GM13977 (cell line): ENCODE results near the gene SYNGR3.

Experiments used
- DNase-seq: peaks from one replicate; pipeline ENCODE4 v3.0.0; 2012; ENCODE audit warnings: low spot score
- in situ Hi-C: fragments of 300-500 bp; cut with MboI; formaldehyde crosslinking; loops from one replicate; pipeline ENCODE4 v1.12.0; 2022; ENCODE audit warnings: low sequenced_read_pairs, low pct_unique_long_range_greater_than_20kb, mixed read lengths, inconsistent platforms; ENCODE audit not compliant: unreplicated experiment
- TF ChIP-seq, protein P1 (sequence below): IDR thresholded peaks from 2 replicates; pipeline ENCODE4 v1.5.1; 2012; ENCODE audit warnings: mild to moderate bottlenecking, control low read depth; ENCODE audit not compliant: insufficient read depth; ENCODE audit errors: extremely low read depth, missing control alignments

Gene SYNGR3

DNA sequence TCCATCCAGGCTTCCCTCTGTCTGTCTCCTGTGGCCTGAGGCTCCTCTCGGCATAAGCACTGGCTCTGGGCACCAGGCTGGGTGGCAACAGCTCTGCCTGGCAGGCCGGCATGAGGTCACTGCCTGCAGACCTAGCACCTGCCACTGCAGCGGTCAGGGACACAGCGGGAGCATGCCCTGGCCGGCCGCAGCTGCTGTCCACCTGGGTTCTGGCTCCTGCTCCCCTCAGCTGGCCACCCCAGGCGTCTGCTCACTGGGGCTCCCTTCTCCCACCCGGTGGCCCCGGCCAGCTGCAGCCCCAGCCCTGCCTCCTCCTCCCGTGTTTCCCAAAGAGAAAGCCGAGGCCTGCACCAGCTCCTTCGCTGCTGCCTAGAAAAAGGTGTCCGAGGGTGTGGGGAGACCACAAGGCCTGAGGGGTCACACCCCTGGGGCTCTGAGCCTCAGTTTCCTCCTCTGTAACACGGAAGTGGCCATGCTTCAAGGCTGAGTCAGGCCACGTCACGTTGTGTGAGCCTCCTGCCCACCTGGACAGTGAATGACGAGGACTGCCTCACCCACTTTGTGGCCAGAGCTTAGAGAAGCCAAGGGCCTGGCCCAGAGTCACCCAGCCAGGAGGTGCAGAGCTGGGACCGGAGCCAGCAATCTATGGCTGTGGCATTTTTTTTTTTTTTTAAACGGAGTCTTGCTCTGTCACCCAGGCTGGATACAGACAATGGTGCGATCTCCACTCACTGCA is 51.2 kb downstream of the SYNGR3 start:
- no peak for DNase-seq
- in situ Hi-C loops, result no loop called here
- TF ChIP-seq, protein P1, sequence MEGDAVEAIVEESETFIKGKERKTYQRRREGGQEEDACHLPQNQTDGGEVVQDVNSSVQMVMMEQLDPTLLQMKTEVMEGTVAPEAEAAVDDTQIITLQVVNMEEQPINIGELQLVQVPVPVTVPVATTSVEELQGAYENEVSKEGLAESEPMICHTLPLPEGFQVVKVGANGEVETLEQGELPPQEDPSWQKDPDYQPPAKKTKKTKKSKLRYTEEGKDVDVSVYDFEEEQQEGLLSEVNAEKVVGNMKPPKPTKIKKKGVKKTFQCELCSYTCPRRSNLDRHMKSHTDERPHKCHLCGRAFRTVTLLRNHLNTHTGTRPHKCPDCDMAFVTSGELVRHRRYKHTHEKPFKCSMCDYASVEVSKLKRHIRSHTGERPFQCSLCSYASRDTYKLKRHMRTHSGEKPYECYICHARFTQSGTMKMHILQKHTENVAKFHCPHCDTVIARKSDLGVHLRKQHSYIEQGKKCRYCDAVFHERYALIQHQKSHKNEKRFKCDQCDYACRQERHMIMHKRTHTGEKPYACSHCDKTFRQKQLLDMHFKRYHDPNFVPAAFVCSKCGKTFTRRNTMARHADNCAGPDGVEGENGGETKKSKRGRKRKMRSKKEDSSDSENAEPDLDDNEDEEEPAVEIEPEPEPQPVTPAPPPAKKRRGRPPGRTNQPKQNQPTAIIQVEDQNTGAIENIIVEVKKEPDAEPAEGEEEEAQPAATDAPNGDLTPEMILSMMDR, result no peak

DNA sequence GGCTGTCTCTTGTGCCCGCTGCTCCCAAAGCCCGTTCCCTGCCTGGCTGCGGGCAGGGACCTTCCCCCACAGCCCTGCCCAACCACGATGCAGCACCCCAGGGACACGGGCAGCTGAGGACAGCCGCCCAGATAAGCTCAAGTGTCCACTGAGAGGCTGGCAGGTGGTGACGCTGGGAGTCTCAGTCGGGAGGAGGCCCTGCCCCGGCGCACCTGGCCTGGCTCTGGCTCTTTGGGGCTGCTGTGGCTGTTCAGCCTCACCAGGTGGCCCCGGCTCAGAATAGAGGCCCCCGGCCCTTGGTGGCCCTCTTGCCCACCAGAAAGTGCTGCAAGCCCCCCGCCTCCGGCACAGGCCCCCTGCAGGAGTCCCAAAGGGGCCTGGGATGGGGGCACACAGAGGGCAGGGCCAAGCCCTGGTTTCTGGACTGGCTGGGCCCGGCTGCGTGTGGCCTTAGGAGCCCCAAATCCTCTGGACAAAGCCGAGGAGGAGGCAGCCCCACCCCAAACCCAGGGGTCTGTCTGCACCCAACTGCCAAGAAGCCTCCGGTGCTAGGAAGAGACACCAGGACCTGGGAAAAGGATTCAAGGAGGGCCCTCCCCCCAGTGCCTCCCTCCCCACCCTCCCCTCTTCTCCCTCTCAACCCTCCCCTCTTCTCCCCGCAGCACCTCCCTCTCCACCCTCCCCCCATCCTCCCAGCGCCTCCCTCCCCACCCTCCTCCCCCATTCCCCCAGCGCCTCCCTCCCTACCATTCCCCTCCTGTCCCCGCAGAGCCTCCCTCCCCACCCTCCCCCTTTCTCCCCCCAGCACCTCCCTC is 52.6 kb downstream of the SYNGR3 start:
- in situ Hi-C loops, result no loop called here
- TF ChIP-seq, protein P1, result no peak

DNA sequence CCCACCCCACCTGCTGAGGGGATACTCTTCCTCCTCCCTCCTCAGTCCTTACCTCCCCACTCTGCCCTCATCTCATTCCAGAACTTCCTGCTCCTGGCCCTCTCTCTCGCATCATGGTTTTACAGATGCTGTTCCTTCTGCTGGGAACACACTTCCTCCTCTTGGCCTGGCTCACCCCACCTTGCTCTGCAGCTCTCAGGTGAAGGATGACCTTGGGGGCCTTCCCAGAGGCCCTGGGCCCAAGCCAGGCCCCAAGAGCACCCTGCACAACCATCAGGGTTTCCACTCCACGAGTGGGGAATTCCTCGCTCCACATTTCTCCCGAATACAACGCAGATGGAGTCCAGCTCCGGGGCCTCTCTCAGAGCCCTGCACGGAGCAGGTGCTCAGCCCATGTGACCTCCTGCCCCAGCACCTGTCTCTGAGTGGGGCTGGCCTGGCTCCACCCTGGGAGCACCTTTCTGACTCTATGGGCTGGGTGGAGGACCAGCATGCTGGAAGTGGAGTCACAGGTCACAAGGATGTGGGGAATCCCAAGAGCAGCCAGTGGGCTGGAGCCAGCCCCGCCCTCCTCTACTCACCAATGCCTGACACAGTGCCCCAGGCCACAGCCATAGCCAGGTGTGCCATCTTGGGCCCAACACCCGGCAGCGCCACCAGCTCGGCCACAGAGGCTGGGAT is 53.4 kb downstream of the SYNGR3 start:
- TF ChIP-seq, protein P1, result no peak
- no peak for DNase-seq
- in situ Hi-C loops, result no loop called here

More for the DNA sequence above, 52.6 kb downstream of the SYNGR3 start:
- no peak for DNase-seq
